PC-9 (cell line): ENCODE results near the gene COL5A1.

Source experiments
- CTCF ChIP-seq: fragments of 200-600 bp; sonication (generic); conservative IDR thresholded peaks from 2 replicates; pipeline ENCODE4 v1.6.1; 2017; ENCODE audit warnings: mixed run types, antibody characterized with exemption, mild to moderate bottlenecking, moderate library complexity
- EZH2 ChIP-seq: fragments of 200-600 bp; sonication (generic); IDR thresholded peaks from 2 replicates; pipeline ENCODE4 v1.8.0; 2017; ENCODE audit warnings: antibody characterized with exemption, low read depth

GRCh38 chr9:134631881-134632280 is 9.7 kb upstream of the COL5A1 start:
- TF ChIP-seq CTCF (no peak), EZH2 (no peak)
